H1 (cell line): ENCODE measurements around the gene GSG1L. TPM values are rescaled to one million over a fixed set of nuclear protein-coding genes. Genes with fewer than 3 reads are reported as not detected.

ENCODE experiments used
- CHD1 ChIP-seq: IDR thresholded peaks from 2 replicates; pipeline ENCODE4 v1.6.1; 2012; ENCODE audit warnings: low read depth, low read length, improper control_type of control experiment
- CHD2 ChIP-seq: IDR thresholded peaks from 2 replicates; pipeline ENCODE4 v1.6.1; 2012; ENCODE audit warnings: low read length, improper control_type of control experiment
- CTCF ChIP-seq, 3 experiments: IDR thresholded peaks; 1 replicate in 2 of 3; 2 replicates in 1 of 3; pipeline versions ENCODE4 v1.5.1 to v1.6.1; 2011; ENCODE audit warnings: low read length in 3 of 3, mild to moderate bottlenecking in 3 of 3, inconsistent platforms in 2 of 3, low read depth in 1 of 3, moderate library complexity in 1 of 3; ENCODE audit not compliant: insufficient read depth in 1 of 3; ENCODE audit errors: control extremely low read depth in 1 of 3
- MAX ChIP-seq: IDR thresholded peaks from 2 replicates; pipeline ENCODE4 v1.6.1; 2012; ENCODE audit warnings: inconsistent platforms
- TCF12 ChIP-seq: IDR thresholded peaks from 2 replicates; pipeline ENCODE4 v1.6.1; 2011; ENCODE audit warnings: low read depth, mild to moderate bottlenecking, low read length
- TEAD4 ChIP-seq: IDR thresholded peaks from 2 replicates; pipeline ENCODE4 v1.6.1; 2012; ENCODE audit warnings: low read depth, low read length, inconsistent platforms, mixed read lengths
- polyA plus RNA-seq, 7 experiments: library from polyadenylated mRNA; depleted of rRNA in 3 of 7; stranded (reverse) in 5 of 7; unstranded in 2 of 7; fragments of >200 nt in 5 of 7; fragments of 200-250 nt in 2 of 7; gene quantifications; 1 replicate in 5 of 7; 2 replicates in 1 of 7; 4 replicates in 1 of 7; pipeline versions ENCODE4 v1.2.1 to v1.2.3, GENCODE V29; 2011 to 2013; ENCODE audit warnings: missing spikeins in 2 of 7, mixed read lengths in 2 of 7
- total RNA-seq: library from RNA; stranded (reverse); fragmentation: NEBNext Ultra II Directional; extraction: Animal tissue kit (Norgen Biotek cat#: 25700); gene quantifications from 2 replicates; pipeline ENCODE4 v1.2.1, GENCODE V29; 2021

Gene GSG1L
- total and polyA plus RNA-seq, 2 of the 8 experiments (the other 6 are each of a cell fraction or from before 2014, with no cell fraction given) = 0.71 to 1.1 TPM

DNA sequence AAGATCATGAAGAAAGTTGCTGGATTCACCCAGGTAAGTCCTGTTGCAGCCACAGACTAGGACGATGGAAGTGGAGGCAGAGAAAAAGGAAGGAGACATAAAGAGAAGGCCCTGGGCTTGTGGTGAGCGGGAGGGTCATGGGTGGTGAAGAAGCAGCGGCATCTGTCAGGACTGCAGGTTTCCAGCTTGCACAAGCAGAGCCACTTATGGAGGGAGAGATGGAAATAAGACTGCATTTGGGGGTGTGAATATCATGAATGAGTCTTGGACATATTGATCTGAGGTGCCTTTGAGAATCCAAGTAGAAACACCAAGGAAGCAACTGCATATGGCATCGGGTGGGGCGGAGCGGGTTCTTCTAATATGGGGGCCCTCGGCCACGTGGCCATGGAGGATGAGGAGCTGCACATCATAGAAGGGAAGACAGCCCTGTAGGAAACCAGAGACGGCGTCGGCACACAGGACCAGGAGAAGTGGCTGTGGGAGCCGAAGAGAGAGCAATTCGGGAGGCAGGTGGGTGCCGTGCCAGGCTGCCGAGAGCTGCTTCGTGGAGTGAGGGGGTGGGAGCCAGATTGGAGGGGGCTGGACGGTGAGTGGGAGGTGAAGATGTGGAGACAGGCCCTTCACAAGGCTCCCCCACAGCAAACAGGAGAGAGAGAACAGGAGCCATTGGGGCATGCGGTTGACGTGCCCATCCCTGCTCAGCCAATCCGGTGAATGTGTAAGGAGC, 243.5 kb downstream of the GSG1L start (continued):
- TF ChIP-seq CHD2 (no peak), MAX (no peak), CHD1 (no peak), TCF12 (no peak), CTCF (IDR thresholded peaks at IDR 0.05; ENCODE audit: control extremely low read depth in 1 of 3, insufficient read depth in 1 of 3, low read depth in 1 of 3, low read length in 3 of 3) (no peak), TEAD4 (no peak)
